Measurements from ENCODE around the gene DDX20. TPM values are rescaled to one million over a fixed set of nuclear protein-coding genes. Genes with fewer than 3 reads are reported as not detected.

Gene DDX20
- total and polyA plus RNA-seq, 2 donors: 10.9 to 17.8 TPM

DNA sequence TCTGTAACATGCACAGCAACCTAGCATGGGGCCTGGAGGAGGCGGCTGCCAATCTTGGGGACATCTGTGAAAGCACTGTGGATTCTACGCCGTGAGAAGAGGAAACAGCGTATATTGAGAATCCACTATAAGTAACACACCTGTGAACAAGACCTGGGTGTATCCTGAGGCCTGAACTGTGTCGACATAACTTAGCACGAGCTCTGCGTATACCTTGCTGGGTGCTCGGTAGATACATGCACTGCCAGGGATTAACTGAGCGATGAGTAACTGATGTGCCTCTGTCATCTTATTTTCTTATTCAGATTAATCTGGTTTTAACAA is 58.6 kb downstream of the DDX20 start:
- DNase-seq (ENCODE audit: low read depth in 6 of 9, low spot score in 9 of 9): no peak
- Histone ChIP-seq H3K4me1 (ENCODE audit: control insufficient read depth in 2 of 2, insufficient read depth in 2 of 2, low read length in 2 of 2) (no peaks in the 10 kb centered on the region), H3K36me3 (ENCODE audit: control insufficient read depth in 2 of 2, insufficient read depth in 2 of 2, low read length in 1 of 2) (no peaks in the 10 kb centered on the region), H3K4me3 (ENCODE audit: low read length in 2 of 2) (no peak overlapping the region), H3K9me3 (ENCODE audit: control insufficient read depth in 2 of 2, insufficient read depth in 1 of 2, low read length in 1 of 2) (no peaks in the 10 kb centered on the region), H3K27ac (ENCODE audit: low read depth in 1 of 2, low read length in 1 of 2) (no peak overlapping the region), H3K27me3 (ENCODE audit: control insufficient read depth in 2 of 2, insufficient read depth in 1 of 2, low read length in 1 of 2) (peaks cover 0 to 2% of the 10 kb centered on the region in 2 donors)
- 97% methylated on average over 9 of the region's 9 CpGs for WGBS

DNA sequence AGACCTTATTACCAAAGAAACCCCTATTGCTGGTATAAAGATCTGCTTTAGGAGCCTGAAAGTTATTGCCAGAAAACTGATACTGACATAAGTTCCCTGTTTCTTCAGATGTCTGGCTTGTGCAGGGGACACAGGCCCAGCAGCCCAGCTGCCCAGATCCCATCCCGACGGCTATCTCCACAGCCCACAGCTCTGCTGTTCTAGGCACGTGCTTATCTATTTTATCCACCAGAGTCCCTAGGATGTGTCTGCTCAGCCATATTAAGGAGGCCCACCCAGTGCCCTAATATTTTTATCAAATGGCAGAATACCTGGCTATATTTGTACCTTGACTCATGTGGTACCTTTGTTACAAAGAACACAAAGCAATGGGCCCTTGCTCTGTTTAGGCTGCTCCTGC is 58.9 kb downstream of the DDX20 start:
- WGBS: 79% methylated on average over 3 of the region's 3 CpGs
- H3K36me3 ChIP-seq (ENCODE audit: control insufficient read depth in 2 of 2, insufficient read depth in 2 of 2, low read length in 1 of 2): no peaks in the 10 kb centered on the region
- H3K27ac ChIP-seq (ENCODE audit: low read depth in 1 of 2, low read length in 1 of 2): no peak overlapping the region
- DNase-seq (ENCODE audit: low read depth in 6 of 9, low spot score in 9 of 9): no peak
- no peak overlapping the region for H3K4me3 ChIP-seq (ENCODE audit: low read length in 2 of 2)
- no peaks in the 10 kb centered on the region for H3K9me3 ChIP-seq (ENCODE audit: control insufficient read depth in 2 of 2, insufficient read depth in 1 of 2, low read length in 1 of 2)
- no peaks in the 10 kb centered on the region for H3K4me1 ChIP-seq (ENCODE audit: control insufficient read depth in 2 of 2, insufficient read depth in 2 of 2, low read length in 2 of 2)
- H3K27me3 ChIP-seq (ENCODE audit: control insufficient read depth in 2 of 2, insufficient read depth in 1 of 2, low read length in 1 of 2): peaks cover 0 to 2% of the 10 kb centered on the region in 2 donors

Other genes with a start within 250 kb of the DDX20 start
- gene RAP1A, start 136.1 kb upstream of the DDX20 start, total RNA-seq: 29.6 TPM
- gene RAP1A, start 136.1 kb upstream of the DDX20 start, polyA plus RNA-seq: 123 TPM
- 1.4 TPM for gene INKA2, start 16.5 kb upstream of the DDX20 start, total RNA-seq
- 1.5 TPM for gene INKA2, start 16.5 kb upstream of the DDX20 start, polyA plus RNA-seq
- 0.33 TPM for gene KCND3, start 233.8 kb downstream of the DDX20 start, total RNA-seq
- 0.73 TPM for gene KCND3, start 233.8 kb downstream of the DDX20 start, polyA plus RNA-seq

All from thymus (tissue), 11 donors.